IPS-NIHi7 (cell line): ENCODE data around the gene POLR1A.

ENCODE experiments used
- DNase-seq: peaks from one replicate; pipeline ENCODE4 v3.0.0; 2012; ENCODE audit warnings: mixed read lengths; ENCODE audit errors: extremely low spot score

Gene POLR1A

DNA sequence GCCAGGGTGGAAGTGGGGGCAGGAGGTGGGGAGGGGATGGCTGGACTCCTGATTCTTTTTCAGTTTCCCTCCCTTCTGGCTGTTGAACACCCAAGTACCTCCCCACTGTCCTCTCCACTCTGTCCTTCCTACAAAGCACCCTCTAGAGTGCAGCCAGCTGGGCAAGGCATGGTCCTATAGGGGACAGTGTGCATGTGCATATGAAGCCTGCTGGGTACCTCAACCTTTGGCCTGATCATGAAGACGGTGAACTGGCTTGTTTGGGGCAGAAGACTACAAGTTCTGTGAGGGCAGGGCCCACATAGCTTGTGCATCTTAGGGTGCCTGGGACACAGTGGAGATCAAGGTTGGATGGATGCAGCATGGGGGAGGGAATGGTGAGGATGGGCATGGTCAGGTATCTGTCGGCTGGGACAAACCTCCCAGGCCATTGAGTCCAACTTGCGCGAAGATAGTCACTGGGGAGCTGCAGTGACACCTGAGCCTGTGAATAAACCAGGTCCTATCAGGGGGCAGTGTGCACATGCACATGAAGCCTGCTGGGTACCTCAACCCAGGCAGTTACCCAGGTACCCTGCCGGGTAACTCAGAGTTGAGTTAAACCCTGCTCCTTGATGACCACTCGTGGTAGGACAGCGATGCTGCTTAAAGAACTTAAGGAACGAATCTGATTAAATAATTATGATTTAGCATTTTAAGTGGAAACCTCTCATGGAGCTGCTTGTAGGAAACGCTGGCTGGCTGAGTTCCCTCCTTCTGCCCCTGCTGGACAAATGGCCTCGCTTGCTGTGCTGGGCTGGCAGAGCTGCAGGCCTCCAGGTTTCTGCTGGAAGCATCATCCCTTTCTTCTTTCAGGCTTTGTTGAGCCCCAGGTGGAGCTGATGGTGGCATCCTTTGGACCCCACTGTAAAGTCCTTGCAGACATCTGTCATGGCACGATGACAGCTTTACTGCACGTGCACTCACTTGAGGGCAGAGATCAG lies 84.0 kb downstream of the POLR1A start:
- no peak for DNase-seq

DNA sequence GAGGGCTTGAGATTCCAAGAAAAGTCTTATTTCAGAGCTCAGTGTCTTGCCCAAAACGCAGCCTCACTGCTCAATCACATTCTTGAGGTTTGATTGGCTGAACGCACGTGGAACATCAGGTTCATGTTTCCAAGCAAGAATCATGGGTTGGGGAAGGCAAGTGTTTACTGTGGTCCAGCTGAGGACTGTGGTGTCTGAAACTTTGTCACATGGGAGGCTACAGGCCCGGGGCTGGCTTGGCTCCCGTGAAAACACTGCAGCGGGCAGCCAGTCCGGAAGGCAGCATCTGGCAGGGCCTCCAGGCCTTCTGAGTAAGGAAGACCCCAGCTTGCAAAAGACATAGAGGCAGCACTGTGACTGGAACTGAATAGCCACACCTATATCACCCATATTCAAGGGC lies 84.7 kb downstream of the POLR1A start:
- DNase-seq = no peak

DNA sequence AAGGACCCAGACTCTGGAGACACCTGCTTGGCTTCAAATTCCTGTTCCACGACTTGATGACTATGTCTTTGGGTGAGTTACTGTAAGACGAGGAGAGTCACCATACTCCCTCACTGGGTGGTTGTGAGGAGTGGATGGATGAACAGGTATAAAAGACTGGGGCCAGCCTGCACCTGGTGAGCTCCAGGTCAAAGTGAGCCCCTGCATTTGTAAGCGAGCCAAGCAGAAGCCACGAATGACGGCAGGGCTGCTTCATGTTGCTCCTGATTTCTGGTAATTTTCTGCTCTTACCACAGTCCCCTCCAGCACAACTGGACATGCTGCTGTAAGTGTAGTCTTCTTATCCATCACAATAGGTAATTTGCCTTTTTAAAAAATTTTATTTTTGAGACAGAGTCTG lies 86.6 kb downstream of the POLR1A start:
- DNase-seq = no peak

DNA sequence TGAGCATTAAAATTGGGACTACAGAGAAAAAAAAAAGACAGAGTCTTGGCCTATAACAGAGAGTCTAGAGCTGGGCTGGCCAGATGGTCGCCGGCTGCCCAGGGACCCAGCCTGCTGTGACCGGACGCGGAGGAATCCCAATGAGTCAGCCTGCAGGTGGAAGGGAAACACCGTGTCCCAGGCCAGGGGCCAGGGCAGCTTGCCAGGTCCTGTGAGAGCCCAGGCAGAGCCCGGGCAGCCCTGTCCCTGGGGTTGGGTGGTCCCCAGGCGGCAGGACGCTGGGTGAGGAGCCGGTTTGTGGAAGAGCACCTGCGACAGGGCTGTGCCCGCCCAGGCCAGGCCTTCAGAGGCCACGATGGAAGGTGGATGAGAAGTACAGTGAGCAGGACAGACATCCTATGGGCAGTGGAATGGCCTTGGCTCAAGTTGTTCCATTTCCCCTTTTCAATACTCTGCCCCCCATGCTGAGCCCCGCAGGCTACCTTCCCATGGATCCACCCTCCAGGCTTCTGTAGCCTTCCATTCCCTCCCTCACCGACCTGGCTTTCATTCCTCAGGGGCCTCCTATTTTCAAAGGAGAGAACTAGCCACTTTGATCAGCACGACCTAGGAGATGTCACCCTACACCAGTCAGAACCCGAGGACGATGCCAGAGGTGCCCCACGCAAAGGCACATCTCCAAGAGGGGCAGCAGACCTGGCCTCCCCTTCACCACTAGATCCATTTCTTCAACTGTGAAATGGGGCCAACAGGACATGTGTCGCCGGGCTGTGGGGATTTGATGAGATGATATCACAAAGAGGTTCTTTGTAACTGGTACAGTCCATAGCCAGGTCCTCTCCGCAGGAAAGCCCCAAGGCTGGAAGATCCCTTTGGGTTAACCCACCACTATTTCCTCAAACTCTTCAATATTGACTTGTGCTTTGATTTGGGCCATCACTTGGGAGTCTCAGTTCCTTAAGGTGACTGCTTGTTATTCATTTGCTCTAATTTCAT lies 87.5 kb downstream of the POLR1A start:
- DNase-seq = no peak

DNA sequence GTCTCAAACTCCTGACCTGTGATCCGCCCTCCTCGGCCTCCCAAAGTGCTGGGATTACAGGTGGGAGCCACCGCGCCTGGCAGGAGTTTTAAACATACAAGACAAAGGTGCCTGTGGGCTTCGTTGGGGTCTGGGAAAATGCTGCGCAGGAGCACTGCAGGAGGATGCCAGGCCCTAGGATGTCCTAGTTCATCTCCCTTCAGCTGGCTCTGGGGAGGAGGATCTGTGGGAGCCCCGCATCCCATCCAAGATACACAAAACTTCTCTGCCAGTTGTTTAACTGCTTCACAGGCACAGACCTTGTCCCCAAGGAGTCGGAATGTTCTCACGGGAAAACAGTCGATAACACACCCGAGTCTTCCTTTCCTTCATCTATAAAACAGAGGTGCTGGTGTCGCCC lies 89.1 kb downstream of the POLR1A start:
- DNase-seq = no peak

DNA sequence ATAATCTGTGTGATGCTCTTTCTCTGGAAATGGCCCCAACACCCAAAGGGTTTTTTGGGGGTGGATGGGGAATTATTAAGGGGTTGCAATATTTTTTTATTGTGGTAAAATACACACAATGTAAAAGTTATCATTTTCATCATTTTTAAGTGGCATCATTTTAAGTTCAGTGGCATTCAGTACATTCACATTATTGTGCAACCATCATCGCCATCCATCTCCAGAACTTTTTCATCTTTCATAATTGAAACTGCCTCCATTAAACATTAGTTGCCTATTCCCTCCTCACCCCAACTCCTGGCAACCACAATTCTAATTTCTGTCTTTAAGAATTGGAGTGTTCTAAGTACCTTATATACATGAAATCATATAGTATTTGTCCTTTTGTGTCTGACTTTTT lies 90.0 kb downstream of the POLR1A start:
- DNase-seq = no peak

DNA sequence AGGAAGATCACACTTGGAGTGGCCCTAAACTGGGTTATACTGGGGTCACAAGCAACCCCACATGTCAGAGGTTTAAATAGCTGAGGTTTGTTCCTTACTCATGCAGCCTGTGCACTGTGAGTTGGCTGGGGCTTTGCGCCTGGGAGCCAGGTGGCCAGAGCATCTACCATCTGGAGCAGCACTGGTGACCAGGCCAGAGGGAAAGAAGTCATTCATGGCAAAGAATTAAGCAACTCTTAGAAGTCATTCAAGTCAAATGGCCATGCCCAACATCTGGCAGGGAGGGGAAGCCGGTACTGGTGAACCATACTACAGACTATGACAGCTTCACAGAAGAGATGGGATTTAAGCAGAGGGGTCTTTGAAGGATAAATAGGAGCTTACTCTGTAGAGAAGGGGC lies 90.7 kb downstream of the POLR1A start:
- DNase-seq = no peak

DNA sequence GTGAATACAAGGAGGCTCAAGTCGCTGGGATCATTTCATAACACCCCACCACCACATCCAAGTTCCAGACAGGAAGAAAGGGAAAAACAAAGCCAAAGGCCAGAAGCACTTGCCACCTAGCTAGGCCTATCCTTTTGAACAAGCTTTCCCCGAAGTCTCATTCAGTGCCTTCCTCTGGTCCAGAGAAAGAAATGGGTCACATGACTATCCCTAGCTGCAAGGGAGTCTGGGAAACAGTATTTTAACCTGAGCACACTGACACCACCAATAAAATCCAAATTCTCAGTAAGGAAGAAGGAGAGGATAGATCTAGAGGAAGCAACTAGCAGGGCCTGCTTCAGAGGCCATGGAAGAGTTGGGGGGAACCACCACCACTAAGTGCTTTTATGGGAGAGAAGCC lies 91.2 kb downstream of the POLR1A start:
- DNase-seq = no peak

DNA sequence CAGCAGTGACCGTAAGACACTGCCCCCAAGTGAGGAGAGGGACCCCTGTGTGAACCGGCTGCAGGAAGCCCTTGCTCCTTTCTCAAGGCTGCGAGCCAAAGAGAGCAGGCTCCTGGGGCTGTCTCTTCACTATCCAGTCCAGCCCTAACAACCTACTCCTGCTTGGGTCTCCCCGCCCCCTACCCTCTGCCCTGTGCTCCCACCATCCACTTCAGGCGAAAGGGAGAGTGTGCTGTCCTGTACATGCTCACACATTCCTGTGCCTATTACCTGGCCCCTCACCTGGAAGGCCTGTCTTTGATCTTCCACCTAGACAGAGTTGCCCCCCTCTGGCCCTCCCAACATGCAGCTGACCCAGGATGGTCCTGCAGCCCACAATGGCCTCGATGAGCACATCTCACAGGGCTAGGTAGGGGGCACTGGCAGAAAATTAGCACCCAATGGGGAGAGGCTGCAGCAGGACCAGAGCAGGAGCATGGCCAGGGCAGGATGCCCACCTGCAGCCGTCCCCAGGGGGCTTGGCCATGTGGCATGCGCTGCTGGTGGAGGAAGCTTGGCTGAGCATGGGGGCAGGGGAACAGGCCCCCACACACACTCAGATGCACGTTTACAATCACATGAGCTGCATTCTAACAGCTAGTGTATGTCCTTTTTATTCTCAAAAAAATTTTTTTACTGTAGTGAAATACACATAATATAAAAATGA lies 93.5 kb downstream of the POLR1A start:
- no peak for DNase-seq

DNA sequence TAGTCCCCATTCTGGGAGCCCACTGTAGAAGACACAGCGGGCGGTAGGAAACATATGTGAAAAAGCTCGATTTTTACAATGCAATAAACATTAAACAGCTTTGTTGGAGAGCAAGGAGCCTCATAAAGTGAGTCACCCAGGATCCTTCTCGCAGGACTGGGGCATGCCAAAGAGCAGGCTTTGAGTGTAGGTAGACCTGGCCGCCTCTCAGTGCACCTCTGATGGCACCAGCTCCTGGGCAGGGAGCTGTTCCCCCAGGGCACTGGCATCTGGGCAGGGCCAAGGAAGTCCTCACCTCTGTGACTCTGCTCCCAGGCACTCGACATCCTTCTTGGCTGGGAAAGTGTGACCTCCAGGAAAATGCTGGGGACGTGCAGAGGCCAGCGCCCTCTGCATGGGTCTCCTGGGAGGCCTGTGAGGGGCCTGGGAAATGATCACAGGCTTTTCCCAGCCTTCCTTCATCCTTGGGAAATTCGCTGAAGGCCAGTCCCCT lies 94.2 kb downstream of the POLR1A start:
- no peak for DNase-seq

DNA sequence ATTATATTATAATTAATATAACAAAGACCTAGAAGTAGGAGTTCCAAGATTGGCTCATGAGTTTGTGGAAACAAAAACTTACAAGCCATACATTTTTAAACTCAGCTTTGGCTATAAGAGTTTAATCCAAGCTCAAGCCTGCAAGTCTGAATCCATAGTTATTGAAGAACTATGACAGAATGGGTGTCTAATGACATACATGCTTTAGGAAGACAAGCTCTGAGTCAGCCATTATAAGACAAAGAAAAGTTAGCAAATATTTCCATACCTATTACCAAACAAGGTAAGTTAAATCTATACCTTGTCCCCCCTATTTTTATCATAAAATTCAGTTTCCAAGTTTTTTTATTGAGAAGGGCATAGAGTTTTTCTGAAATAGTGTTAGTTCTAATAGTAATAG lies 95.6 kb downstream of the POLR1A start:
- DNase-seq = no peak

DNA sequence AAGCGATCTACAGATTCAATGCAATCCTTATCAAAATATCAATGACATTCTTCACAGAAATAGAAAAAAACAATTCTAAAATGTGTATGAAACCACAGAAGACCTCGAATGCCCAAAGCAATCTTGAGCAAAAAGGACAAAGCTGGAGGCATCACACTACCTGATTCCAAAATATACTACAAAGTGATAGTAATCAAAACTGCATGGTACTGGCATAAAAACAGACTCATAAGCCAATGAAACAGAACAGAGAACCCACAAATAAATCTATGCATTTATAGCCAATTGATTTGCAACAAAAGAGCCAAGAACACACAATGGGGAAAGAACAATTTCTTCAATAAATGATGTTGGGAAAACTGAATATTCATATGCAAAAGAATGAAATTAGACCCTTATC lies 99.2 kb downstream of the POLR1A start:
- DNase-seq = no peak

DNA sequence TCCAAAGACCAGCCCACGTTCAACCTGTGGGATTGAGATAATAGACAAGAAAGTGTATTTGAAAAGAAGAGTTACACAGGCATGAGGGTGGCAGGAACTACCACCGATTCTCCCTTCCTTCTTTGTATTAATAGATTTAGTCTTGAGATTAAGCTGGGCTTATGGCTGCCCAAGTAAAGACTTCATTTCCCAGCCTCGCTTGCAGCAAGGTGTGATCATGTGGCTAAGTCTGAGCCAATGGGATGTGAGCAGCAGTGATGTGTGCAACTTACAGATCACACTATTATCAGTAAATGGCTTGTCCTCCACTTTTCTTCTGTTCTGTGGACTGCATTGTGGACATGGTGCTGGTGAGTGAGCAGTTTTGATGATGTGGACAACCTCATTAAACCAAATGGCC lies 101.7 kb downstream of the POLR1A start:
- no peak for DNase-seq

DNA sequence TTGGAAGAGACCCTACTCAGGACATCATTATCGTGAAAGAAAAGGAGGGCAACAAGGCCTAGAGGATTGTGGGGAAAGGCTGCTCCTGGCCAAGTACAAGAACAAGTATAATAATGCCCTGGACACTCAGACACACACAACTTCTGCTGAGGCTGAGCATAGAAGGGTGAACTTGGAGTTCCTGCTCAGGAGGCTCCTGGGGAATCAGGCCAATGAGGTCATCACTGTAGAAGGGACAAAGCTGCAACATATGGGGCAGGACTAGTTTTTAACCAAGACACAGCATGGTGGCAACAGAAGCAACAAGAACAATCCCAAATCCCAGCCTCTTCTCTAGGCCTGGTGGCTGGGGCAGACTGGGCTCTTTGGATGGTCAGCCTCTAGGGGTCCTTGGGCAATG lies 102.6 kb downstream of the POLR1A start:
- DNase-seq = no peak

DNA sequence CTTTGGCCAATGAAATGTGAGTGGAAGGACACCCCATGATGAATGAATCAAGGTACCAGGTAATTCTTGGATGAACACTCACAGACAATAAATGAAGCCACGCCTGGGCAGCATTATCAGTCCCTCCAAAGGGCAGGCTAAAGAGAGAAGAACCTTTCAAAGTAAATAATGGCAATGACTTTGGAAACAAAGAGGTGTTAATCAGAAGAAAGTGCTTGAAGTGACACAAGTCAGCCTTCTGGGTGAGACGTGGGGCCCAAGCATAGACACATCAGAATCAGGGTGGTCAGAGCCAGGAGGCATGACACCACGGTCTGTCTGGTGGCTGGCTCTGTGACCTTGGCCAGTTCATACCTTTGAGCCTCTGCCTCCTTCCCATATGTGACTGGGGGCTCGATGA lies 103.3 kb downstream of the POLR1A start:
- DNase-seq = no peak

DNA sequence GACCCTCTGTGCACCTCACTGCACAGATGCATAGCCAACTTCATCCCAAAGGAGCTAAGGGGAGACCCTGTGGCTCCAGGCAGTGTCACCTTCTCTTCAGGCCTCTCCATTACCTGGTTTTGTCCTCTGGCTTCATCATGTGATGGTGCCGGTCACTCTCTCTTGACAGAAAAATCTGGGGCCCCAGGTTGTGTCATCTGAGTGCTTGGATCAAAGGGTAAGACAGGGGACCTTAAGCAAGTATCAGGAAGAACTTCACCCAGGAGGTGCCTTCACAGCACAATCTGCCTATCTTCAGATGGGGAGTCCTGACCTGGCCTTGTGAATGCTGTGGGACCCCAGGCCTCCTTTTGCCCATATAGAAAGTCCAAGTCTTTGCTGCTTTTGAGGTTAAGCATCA lies 104.4 kb downstream of the POLR1A start:
- no peak for DNase-seq

DNA sequence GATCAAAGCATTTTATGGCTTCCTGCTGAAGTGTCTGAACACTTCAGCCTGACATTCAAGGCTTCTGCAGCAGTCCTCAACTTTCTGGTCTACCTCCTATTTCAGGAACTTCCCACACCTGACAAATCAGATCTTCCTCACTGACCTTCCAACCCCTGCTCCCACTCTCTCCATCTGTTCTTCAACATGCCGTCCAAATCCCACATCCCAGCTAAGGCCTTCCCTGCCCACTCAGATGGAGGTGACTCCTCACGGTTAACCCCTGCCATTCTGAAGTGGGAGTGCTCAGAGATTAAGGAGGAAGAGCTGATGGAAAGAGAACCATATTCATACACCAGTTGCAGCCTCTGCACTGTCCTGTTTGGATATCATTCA lies 104.8 kb downstream of the POLR1A start:
- DNase-seq = no peak

DNA sequence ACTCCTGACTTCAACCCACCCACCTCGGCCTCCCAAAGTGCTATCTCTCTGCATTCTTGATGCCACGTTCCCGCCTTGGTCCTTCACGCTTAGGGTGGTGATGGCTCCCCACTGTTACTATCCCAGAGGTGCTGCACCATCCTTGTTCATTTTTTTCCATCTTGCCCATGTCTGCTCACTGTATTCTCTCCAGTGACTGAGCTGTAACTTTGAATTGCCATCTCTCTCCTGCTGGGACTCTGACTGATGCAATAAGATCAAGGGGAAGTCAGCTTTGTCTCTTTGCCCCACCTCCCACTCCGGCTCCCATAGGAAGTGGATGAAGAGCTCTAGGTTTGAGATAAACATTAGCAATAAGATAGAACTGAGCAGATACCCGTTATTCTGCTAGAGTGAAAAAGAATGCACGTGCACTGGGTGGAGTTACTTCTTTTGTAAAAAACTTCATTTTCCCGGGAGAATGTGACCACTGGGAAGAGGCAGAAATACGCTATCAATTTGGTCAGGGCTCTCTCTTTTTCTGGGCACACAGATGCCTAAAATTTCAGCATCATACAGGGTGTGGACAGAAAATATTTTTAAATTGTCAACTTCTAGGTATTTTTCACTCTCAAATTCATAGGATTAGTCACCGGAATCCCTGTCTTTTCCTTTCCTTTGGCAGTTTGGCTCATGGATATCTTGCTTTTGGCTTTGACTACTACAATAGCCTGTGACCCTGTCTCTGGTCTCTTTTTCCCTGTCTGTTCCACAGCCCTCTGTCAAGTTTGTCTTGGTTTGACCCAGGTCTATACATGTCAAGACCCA lies 105.4 kb downstream of the POLR1A start:
- DNase-seq = no peak

DNA sequence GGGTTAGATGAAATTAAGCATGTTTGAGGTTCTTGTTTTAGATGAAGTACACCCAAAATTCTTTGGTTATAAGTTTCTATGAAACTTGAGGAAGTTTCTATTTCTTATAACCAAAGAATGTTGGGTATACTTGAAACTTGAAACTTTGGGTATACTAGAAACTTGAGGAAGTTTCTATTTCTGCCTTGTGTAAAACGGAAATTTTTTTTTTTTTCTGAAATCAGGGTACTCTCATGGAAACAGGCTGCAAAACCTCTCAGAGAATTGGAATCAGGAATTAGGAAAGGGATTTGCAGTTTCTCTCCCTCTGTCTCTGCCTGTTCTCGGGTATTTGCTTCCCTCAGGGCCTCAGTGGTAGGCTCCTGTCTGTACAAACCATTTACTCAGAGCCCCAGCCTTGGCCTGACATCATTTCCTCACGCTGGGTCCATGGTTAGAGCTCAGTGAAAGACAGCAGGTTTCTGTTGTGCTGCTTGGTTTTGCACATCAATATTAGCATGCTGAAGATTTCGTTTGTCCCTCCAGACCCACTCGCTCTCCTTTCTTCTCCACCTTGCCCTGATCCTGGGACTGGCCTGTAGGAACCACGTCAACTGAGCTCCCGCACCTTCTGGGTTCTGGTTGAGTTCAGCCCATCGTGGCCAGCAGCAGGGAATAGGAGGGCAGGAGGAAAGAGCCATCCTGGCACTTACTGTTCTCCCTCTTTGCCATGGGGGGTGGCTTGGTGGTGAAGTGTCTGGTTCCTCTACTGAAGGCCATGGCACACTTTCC lies 106.4 kb downstream of the POLR1A start:
- no peak for DNase-seq
